PC-3 (cell line): ENCODE measurements around the gene SULT6B1.

Source experiments
- EZH2 ChIP-seq: fragments of 300-600 bp; sonication (generic); IDR thresholded peaks from one replicate; pipeline ENCODE4 v1.6.1; 2017; ENCODE audit warnings: antibody characterized with exemption, mild to moderate bottlenecking, low read length; ENCODE audit not compliant: unreplicated experiment
- EZH2phosphoT487 ChIP-seq: fragments of 300-600 bp; sonication (generic); IDR thresholded peaks from 2 replicates; pipeline ENCODE4 v1.6.1; 2018; ENCODE audit warnings: mild to moderate bottlenecking, antibody characterized with exemption, low read length, borderline replicate concordance
- TF ChIP-seq, protein P1 (sequence below): fragments of 300-600 bp; sonication (generic); conservative IDR thresholded peaks from 2 replicates; pipeline ENCODE4 v1.5.1; 2017; ENCODE audit warnings: antibody characterized with exemption, low read depth, mild to moderate bottlenecking, low read length

DNA sequence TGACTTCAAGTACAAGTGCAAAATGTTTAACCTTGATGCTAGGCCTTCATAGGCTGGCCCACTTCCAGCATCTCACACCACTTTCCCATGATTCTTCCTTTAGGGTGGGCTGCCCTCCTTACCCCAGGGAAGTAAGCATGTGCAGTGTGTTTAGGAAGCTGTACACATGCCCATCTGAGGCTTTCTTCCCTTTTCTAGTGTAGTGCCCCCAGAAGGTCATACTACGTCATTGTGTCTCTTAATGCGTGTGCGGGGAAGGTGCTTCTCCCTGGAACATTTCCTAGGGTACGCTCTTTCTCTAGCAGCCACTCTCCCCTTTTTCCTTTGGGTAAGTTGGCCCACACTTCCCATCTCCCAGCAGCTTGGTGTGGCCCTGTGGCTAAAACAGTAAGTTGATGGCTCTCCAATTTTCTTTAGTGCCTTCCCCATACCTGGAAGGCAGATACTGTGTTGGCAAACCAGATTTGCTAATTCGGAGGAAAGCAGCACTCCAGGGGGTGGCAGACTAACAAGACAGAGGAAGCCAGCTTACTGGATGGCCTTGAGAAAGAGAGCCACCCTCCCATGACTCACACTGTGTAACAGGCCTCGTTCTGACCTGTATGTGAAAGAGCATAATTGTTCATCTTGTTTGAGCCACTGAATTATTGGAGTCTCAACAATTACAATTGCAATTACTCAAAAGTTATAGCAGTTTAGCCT, 1.1 kb upstream of the SULT6B1 start:
- TF ChIP-seq, protein P1, sequence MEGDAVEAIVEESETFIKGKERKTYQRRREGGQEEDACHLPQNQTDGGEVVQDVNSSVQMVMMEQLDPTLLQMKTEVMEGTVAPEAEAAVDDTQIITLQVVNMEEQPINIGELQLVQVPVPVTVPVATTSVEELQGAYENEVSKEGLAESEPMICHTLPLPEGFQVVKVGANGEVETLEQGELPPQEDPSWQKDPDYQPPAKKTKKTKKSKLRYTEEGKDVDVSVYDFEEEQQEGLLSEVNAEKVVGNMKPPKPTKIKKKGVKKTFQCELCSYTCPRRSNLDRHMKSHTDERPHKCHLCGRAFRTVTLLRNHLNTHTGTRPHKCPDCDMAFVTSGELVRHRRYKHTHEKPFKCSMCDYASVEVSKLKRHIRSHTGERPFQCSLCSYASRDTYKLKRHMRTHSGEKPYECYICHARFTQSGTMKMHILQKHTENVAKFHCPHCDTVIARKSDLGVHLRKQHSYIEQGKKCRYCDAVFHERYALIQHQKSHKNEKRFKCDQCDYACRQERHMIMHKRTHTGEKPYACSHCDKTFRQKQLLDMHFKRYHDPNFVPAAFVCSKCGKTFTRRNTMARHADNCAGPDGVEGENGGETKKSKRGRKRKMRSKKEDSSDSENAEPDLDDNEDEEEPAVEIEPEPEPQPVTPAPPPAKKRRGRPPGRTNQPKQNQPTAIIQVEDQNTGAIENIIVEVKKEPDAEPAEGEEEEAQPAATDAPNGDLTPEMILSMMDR: peak; percentile 36; the same call in 1 of the 2 replicates
- no peak for TF ChIP-seq EZH2
- no peak for TF ChIP-seq EZH2phosphoT487
